Spleen (tissue), 7 donors: Measurements from ENCODE around the gene SUMF1.

ENCODE experiments used
- POLR2AphosphoS5 ChIP-seq, 3 donors: sonication (generic); formaldehyde crosslinking; IDR thresholded peaks; one replicate each; pipeline ENCODE4 v1.5.1; 2017; ENCODE audit warnings: antibody characterized with exemption in 3 of 3
- TF ChIP-seq, protein P1 (sequence below), 11 experiments: fragments of 200-600 bp in 7 of 11; fragments of 450-650 bp in 4 of 11; sonication (generic) in 4 of 11; IDR thresholded peaks in 8 of 11; conservative IDR thresholded peaks in 3 of 11; 1 replicate in 7 of 11; 2 replicates in 4 of 11; pipeline versions ENCODE4 v1.4.0 to v1.8.0; 2016 to 2021; ENCODE audit warnings: antibody characterized with exemption in 11 of 11, inconsistent platforms in 4 of 11, mild to moderate bottlenecking in 1 of 11
- donor health status: DM: no; HTN: no; CAD: no; lungs with moderate emphysema.
- donor health status: DM: no; HTN: no; CAD: no.
- donor health status: DM: no; HTN: no; CAD: no.

DNA sequence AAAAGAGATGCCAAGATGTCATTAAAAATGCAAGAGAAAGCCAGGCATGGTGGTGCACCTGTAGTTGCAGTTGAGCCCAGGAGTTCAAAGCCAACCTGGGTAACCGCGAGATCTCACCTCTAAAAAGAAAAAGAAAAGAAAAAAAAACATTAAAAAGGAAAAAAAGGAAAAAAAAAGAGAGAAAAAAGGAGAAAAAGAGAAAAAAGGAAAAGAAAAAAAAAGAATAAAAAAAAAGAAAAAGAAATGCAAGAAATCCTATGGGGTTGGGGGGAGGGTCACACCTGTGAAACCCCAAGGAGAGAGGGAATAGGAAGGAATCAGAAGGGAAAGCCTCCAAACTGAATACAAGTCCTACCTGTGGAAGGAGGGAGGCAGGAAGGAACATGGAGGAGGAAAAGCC is 5.2 kb upstream of the SUMF1 start:
- TF ChIP-seq, protein P1, sequence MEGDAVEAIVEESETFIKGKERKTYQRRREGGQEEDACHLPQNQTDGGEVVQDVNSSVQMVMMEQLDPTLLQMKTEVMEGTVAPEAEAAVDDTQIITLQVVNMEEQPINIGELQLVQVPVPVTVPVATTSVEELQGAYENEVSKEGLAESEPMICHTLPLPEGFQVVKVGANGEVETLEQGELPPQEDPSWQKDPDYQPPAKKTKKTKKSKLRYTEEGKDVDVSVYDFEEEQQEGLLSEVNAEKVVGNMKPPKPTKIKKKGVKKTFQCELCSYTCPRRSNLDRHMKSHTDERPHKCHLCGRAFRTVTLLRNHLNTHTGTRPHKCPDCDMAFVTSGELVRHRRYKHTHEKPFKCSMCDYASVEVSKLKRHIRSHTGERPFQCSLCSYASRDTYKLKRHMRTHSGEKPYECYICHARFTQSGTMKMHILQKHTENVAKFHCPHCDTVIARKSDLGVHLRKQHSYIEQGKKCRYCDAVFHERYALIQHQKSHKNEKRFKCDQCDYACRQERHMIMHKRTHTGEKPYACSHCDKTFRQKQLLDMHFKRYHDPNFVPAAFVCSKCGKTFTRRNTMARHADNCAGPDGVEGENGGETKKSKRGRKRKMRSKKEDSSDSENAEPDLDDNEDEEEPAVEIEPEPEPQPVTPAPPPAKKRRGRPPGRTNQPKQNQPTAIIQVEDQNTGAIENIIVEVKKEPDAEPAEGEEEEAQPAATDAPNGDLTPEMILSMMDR (IDR thresholded peaks at IDR 0.05 in 8 of 11, conservative IDR thresholded peaks at IDR 0.05 in 3 of 11): no peak
- no peak for TF ChIP-seq POLR2AphosphoS5 (IDR thresholded peaks at IDR 0.05)
